ENCODE data around the gene PHF1. TPM values are rescaled to one million over a fixed set of nuclear protein-coding genes. Genes with fewer than 3 reads are reported as not detected.
A peak's percentile ranks its signal among the peaks of the same experiment; 100 is the strongest.

Gene PHF1
- total RNA-seq, 2 donors from 2014 or later, result 71.4 to 75.7 TPM

DNA sequence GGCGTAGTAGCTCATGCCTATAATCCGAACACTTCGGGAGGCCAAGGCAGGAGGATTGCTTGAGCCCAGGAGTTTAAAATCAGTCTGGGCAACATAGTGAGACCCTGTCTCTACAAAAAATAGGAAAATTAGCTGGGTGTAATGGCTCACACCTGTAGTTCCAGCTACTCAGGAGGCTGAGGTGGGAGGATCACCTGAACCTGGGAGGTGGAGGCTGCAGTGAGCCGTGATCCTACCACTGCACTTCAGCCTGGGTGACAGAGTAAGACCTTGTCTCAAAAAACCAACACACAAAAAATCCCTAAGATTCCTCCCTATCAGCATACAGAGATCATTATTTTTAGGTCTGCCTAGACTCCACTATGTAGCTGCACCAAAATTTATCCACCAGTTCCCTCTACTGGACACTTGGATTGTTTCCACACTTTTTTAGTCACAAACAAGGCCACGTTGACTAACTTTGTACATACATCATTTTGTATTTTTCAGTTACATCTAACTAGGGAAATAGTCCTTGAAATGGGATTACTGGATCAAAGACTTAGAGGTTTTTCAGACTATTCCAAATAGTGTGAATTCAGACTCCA, 3.6 kb upstream of the PHF1 start:
- Histone ChIP-seq H3K4me3 (ENCODE audit: low read length) (no peak overlapping the region), H3K27me3 (ENCODE audit: control insufficient read depth, insufficient read depth, low read length, poor library complexity, severe bottlenecking) (no peaks in the 10 kb centered on the region), H3K9me3 (ENCODE audit: control insufficient read depth, low read length) (no peaks in the 10 kb centered on the region), H3K4me1 (ENCODE audit: control insufficient read depth, insufficient read depth, low read length) (no peaks in the 10 kb centered on the region), H3K36me3 (ENCODE audit: control insufficient read depth, insufficient read depth, low read length) (peaks cover 61% of the 10 kb centered on the region), H3K27ac (ENCODE audit: low read depth, low read length) (no peak overlapping the region), H3K9ac (ENCODE audit: extremely low read depth, low read length, poor library complexity, severe bottlenecking) (no peak overlapping the region)
- Mint-ChIP-seq H3K36me3 (ENCODE audit: low read depth) (peaks cover 44% of the 10 kb centered on the region), H3K27me3 (ENCODE audit: insufficient read depth) (no peaks in the 10 kb centered on the region), H3K4me3 (no peak overlapping the region), H3K27ac (no peak overlapping the region), H3K9me3 (no peaks in the 10 kb centered on the region), H3K4me1 (peaks cover 11% of the 10 kb centered on the region)
- TF ChIP-seq, protein P1, sequence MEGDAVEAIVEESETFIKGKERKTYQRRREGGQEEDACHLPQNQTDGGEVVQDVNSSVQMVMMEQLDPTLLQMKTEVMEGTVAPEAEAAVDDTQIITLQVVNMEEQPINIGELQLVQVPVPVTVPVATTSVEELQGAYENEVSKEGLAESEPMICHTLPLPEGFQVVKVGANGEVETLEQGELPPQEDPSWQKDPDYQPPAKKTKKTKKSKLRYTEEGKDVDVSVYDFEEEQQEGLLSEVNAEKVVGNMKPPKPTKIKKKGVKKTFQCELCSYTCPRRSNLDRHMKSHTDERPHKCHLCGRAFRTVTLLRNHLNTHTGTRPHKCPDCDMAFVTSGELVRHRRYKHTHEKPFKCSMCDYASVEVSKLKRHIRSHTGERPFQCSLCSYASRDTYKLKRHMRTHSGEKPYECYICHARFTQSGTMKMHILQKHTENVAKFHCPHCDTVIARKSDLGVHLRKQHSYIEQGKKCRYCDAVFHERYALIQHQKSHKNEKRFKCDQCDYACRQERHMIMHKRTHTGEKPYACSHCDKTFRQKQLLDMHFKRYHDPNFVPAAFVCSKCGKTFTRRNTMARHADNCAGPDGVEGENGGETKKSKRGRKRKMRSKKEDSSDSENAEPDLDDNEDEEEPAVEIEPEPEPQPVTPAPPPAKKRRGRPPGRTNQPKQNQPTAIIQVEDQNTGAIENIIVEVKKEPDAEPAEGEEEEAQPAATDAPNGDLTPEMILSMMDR (conservative IDR thresholded peaks at IDR 0.05), result peak; percentile 49
- WGBS, 2 experiments (ENCODE audit: insufficient coverage in 1 of 2, insufficient read length in 1 of 2), result 89 to 97% methylated on average over 4 to 5 of the region's 5 CpGs
- DNase-seq, result no peak

DNA sequence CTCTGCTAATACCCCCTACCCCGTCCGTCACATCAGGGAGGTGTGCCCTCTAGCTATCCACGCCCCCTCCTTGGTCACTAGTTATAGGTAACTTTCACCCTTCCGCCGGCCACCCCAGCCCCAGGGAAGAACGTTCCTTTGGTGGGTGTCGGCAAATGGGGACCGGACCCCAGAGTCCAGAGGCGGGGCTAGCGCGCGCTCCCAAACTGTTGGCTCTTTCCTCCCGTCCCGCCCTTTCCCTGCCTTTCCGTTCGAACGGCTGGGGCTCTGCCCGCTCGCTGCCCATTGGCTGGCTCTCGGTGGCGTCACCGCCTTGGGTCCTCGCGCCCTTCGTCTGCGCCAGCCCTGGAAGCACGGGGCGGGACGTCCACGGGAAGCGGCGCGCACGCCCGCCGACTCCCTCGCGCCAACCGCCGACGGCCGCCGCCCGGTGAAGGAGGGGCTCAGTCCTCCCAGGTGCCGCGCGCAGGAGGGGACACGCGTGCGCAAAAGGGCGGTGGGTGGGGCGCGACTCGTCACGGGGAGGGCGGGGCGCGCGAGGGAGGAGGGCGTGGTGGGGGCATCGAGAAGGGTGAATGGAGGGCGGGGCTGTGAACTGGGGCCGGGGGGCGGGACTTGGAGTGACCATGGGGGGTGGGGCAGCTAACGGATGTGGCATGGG, 634 bp upstream of the PHF1 start:
- peak overlapping the region; percentile 82 for H3K4me3 ChIP-seq (ENCODE audit: low read length)
- H3K36me3 Mint-ChIP-seq (ENCODE audit: low read depth), result peaks cover 52% of the 10 kb centered on the region
- H3K9me3 ChIP-seq (ENCODE audit: control insufficient read depth, low read length), result no peaks in the 10 kb centered on the region
- peak overlapping the region; percentile 49 for H3K9ac ChIP-seq (ENCODE audit: extremely low read depth, low read length, poor library complexity, severe bottlenecking)
- H3K9me3 Mint-ChIP-seq, result no peaks in the 10 kb centered on the region
- peak; percentile 99 for DNase-seq
- no peaks in the 10 kb centered on the region for H3K27me3 ChIP-seq (ENCODE audit: control insufficient read depth, insufficient read depth, low read length, poor library complexity, severe bottlenecking)
- H3K27ac ChIP-seq (ENCODE audit: low read depth, low read length), result peak overlapping the region; percentile 80
- TF ChIP-seq, protein P1 (conservative IDR thresholded peaks at IDR 0.05), result no peak
- H3K4me3 Mint-ChIP-seq, result peak overlapping the region; percentile 69
- peak overlapping the region; percentile 96 for H3K27ac Mint-ChIP-seq
- H3K4me1 ChIP-seq (ENCODE audit: control insufficient read depth, insufficient read depth, low read length), result no peaks in the 10 kb centered on the region
- peaks cover 13% of the 10 kb centered on the region for H3K4me1 Mint-ChIP-seq
- peaks cover 61% of the 10 kb centered on the region for H3K36me3 ChIP-seq (ENCODE audit: control insufficient read depth, insufficient read depth, low read length)
- no peaks in the 10 kb centered on the region for H3K27me3 Mint-ChIP-seq (ENCODE audit: insufficient read depth)
- WGBS, 2 experiments (ENCODE audit: insufficient coverage in 1 of 2, insufficient read length in 1 of 2), result 0 to 3% methylated on average over 12 to 58 of the region's 65 CpGs

DNA sequence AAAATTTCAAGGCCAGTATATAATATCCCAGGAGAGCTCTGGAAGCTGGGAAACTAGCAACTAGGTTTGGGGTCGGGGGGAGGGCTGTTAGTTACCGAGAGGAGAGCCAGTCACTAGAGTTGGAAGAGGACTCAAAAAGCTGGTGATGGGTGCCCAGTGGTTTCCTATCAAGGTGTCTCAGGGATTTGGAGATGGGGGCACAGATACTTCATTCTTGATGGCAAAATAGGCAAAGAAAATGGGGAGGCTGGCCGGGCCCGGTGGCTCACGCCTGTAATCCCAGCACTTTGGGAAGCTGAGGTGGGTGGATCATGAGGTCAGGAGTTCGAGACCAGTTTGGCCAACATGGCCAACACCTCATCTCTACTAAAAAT, 805 bp downstream of the PHF1 start:
- H3K9me3 ChIP-seq (ENCODE audit: control insufficient read depth, low read length), result no peaks in the 10 kb centered on the region

More for the DNA sequence above, 805 bp downstream of the PHF1 start:
- Histone ChIP-seq H3K27me3 (ENCODE audit: control insufficient read depth, insufficient read depth, low read length, poor library complexity, severe bottlenecking) (no peaks in the 10 kb centered on the region), H3K27ac (ENCODE audit: low read depth, low read length) (peak overlapping the region; percentile 32), H3K4me3 (ENCODE audit: low read length) (peak overlapping the region; percentile 95), H3K36me3 (ENCODE audit: control insufficient read depth, insufficient read depth, low read length) (peaks cover 60% of the 10 kb centered on the region), H3K4me1 (ENCODE audit: control insufficient read depth, insufficient read depth, low read length) (no peaks in the 10 kb centered on the region), H3K9ac (ENCODE audit: extremely low read depth, low read length, poor library complexity, severe bottlenecking) (peak overlapping the region; percentile 75)
- H3K9me3 Mint-ChIP-seq, result no peaks in the 10 kb centered on the region
- 58 to 69% methylated on average over 2 to 6 of the region's 6 CpGs for WGBS, 2 experiments (ENCODE audit: insufficient coverage in 1 of 2, insufficient read length in 1 of 2)
- TF ChIP-seq, protein P1 (conservative IDR thresholded peaks at IDR 0.05), result no peak
- H3K27me3 Mint-ChIP-seq (ENCODE audit: insufficient read depth), result no peaks in the 10 kb centered on the region
- peak overlapping the region; percentile 69 for H3K4me3 Mint-ChIP-seq
- peak overlapping the region; percentile 83 for H3K27ac Mint-ChIP-seq
- peaks cover 22% of the 10 kb centered on the region for H3K4me1 Mint-ChIP-seq
- no peak for DNase-seq
- peaks cover 51% of the 10 kb centered on the region for H3K36me3 Mint-ChIP-seq (ENCODE audit: low read depth)
